ENCODE results near the gene ADD2.

ADD2 gene

GRCh38 chr2:70679259-70679658, 88.7 kb downstream of the ADD2 start:
- no peak for TF ChIP-seq CTCF (IDR thresholded peaks at IDR 0.05; ENCODE audit: borderline replicate concordance, insufficient read depth, low read depth, low read length)
- H3K4me3 ChIP-seq (ENCODE audit: low read depth, low read length): no peak overlapping the region

GRCh38 chr2:70678576-70679143, 89.3 kb downstream of the ADD2 start:
- no peak overlapping the region for H3K4me3 ChIP-seq (ENCODE audit: low read depth, low read length)
- TF ChIP-seq CTCF (IDR thresholded peaks at IDR 0.05; ENCODE audit: borderline replicate concordance, insufficient read depth, low read depth, low read length): no peak

GRCh38 chr2:70676301-70677035, 91.5 kb downstream of the ADD2 start:
- TF ChIP-seq CTCF (IDR thresholded peaks at IDR 0.05; ENCODE audit: borderline replicate concordance, insufficient read depth, low read depth, low read length): no peak
- H3K4me3 ChIP-seq (ENCODE audit: low read depth, low read length): no peak overlapping the region

- TF ChIP-seq CTCF (IDR thresholded peaks at IDR 0.05; ENCODE audit: borderline replicate concordance, insufficient read depth, low read depth, low read length): no peak
- H3K4me3 ChIP-seq (ENCODE audit: low read depth, low read length): no peak overlapping the region
These were observed 92.1 kb downstream of the ADD2 start for GRCh38 chr2:70675862-70676261.

GRCh38 chr2:70674636-70675430, 93.2 kb downstream of the ADD2 start:
- H3K4me3 ChIP-seq (ENCODE audit: low read depth, low read length): no peak overlapping the region
- no peak for TF ChIP-seq CTCF (IDR thresholded peaks at IDR 0.05; ENCODE audit: borderline replicate concordance, insufficient read depth, low read depth, low read length)

GRCh38 chr2:70673041-70673647, 94.9 kb downstream of the ADD2 start:
- TF ChIP-seq CTCF (IDR thresholded peaks at IDR 0.05; ENCODE audit: borderline replicate concordance, insufficient read depth, low read depth, low read length): no peak
- no peak overlapping the region for H3K4me3 ChIP-seq (ENCODE audit: low read depth, low read length)
